Ishikawa (cell line): Measurements from ENCODE around the gene HNRNPA1.

ENCODE experiments used
- CEBPB ChIP-seq: IDR thresholded peaks from 2 replicates; pipeline ENCODE4 v1.6.1; 2012
- CREB1 ChIP-seq: IDR thresholded peaks from 2 replicates; pipeline ENCODE4 v1.6.1; 2012; ENCODE audit warnings: low read depth
- EGR1 ChIP-seq: IDR thresholded peaks from 2 replicates; pipeline ENCODE4 v1.6.1; 2012
- EP300 ChIP-seq: IDR thresholded peaks from 2 replicates; pipeline ENCODE4 v1.6.1; 2012; ENCODE audit warnings: borderline replicate concordance
- NFIC ChIP-seq: IDR thresholded peaks from 2 replicates; pipeline ENCODE4 v1.6.1; 2012
- RAD21 ChIP-seq: IDR thresholded peaks from 2 replicates; pipeline ENCODE4 v1.6.1; 2012; ENCODE audit warnings: low read depth
- TAF1 ChIP-seq: IDR thresholded peaks from 2 replicates; pipeline ENCODE4 v1.6.1; 2012; ENCODE audit warnings: low read depth, mild to moderate bottlenecking
- TCF12 ChIP-seq: IDR thresholded peaks from 2 replicates; pipeline ENCODE4 v1.6.1; 2012; ENCODE audit warnings: low read depth
- USF1 ChIP-seq: IDR thresholded peaks from 2 replicates; pipeline ENCODE4 v1.6.1; 2012
- YY1 ChIP-seq: IDR thresholded peaks from 2 replicates; pipeline ENCODE4 v1.6.1; 2012; ENCODE audit warnings: low read depth
- ZBTB7A ChIP-seq: IDR thresholded peaks from 2 replicates; pipeline ENCODE4 v1.6.1; 2012; ENCODE audit warnings: low read depth
- TF ChIP-seq, protein P1 (sequence below): IDR thresholded peaks from 2 replicates; pipeline ENCODE4 v1.6.1; 2012
- TF ChIP-seq, protein P2 (sequence below): IDR thresholded peaks from 2 replicates; pipeline ENCODE4 v1.6.1; 2012; ENCODE audit warnings: low read depth, mild to moderate bottlenecking

GRCh38 chr12:54306925-54307741 lies 26.6 kb downstream of the HNRNPA1 start:
- no peak for TF ChIP-seq RAD21
- TF ChIP-seq EP300 = no peak
- no peak for TF ChIP-seq TAF1
- no peak for TF ChIP-seq ZBTB7A
- TF ChIP-seq CEBPB = 0 out of 2 replicates have a peak, but pooled peaks have one; percentile 49
- TF ChIP-seq NFIC = peak; percentile 74
- TF ChIP-seq, protein P1, sequence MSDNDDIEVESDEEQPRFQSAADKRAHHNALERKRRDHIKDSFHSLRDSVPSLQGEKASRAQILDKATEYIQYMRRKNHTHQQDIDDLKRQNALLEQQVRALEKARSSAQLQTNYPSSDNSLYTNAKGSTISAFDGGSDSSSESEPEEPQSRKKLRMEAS = no peak
- TF ChIP-seq, protein P2, sequence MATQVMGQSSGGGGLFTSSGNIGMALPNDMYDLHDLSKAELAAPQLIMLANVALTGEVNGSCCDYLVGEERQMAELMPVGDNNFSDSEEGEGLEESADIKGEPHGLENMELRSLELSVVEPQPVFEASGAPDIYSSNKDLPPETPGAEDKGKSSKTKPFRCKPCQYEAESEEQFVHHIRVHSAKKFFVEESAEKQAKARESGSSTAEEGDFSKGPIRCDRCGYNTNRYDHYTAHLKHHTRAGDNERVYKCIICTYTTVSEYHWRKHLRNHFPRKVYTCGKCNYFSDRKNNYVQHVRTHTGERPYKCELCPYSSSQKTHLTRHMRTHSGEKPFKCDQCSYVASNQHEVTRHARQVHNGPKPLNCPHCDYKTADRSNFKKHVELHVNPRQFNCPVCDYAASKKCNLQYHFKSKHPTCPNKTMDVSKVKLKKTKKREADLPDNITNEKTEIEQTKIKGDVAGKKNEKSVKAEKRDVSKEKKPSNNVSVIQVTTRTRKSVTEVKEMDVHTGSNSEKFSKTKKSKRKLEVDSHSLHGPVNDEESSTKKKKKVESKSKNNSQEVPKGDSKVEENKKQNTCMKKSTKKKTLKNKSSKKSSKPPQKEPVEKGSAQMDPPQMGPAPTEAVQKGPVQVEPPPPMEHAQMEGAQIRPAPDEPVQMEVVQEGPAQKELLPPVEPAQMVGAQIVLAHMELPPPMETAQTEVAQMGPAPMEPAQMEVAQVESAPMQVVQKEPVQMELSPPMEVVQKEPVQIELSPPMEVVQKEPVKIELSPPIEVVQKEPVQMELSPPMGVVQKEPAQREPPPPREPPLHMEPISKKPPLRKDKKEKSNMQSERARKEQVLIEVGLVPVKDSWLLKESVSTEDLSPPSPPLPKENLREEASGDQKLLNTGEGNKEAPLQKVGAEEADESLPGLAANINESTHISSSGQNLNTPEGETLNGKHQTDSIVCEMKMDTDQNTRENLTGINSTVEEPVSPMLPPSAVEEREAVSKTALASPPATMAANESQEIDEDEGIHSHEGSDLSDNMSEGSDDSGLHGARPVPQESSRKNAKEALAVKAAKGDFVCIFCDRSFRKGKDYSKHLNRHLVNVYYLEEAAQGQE = no peak
- no peak for TF ChIP-seq EGR1
- no peak for TF ChIP-seq CREB1
- no peak for TF ChIP-seq YY1
- TF ChIP-seq USF1 = no peak
- no peak for TF ChIP-seq TCF12
